BJ (cell line): ENCODE results near the gene CCDC136. TPM values are rescaled to one million over a fixed set of nuclear protein-coding genes. Genes with fewer than 3 reads are reported as not detected.

ENCODE experiments used
- CTCF ChIA-PET: fragments of 350-600 bp; formaldehyde crosslinking; extraction: SDS; loops from one replicate; lab custom pipeline; 2021; ENCODE audit warnings: antibody characterized with exemption, inconsistent platforms; lab: Yijun Ruan, JAX
- POLR2A ChIA-PET: fragments of 300-600 bp; sonication (Branson Sonifier 250); formaldehyde crosslinking; extraction: SDS; loops from one replicate; lab custom pipeline; 2021; ENCODE audit warnings: antibody characterized with exemption; lab: Charles Lee
- DNase-seq: peaks from one replicate; pipeline ENCODE4 v3.0.0-alpha.2; 2011; ENCODE audit warnings: low read depth
- H3K27me3 ChIP-seq: 2 replicates; pipeline ENCODE4 v1.6.0; 2011; ENCODE audit warnings: low read length; ENCODE audit not compliant: control insufficient read depth, insufficient read depth
- H3K36me3 ChIP-seq: 2 replicates; pipeline ENCODE4 v1.5.1; 2011; ENCODE audit warnings: low read length; ENCODE audit not compliant: control insufficient read depth, insufficient read depth
- H3K4me3 ChIP-seq: 2 replicates; pipeline ENCODE4 v1.5.1; 2011; ENCODE audit warnings: low read depth, mild to moderate bottlenecking, control low read depth, low read length
- CTCF ChIP-seq: IDR thresholded peaks from 2 replicates; pipeline ENCODE4 v1.5.1; 2011; ENCODE audit warnings: low read depth, mild to moderate bottlenecking, control low read depth, inconsistent platforms, low read length, moderate library complexity; ENCODE audit not compliant: insufficient read depth
- polyA plus RNA-seq: library from polyadenylated mRNA; depleted of rRNA; stranded (reverse); fragments of >200 nt; gene quantifications from 2 replicates; pipeline ENCODE4 v1.2.3, GENCODE V29; 2011

CCDC136 gene
- polyA plus RNA-seq, 1 experiment = 13.2 TPM

GRCh38 chr7:128801667-128802418 lies 10.1 kb downstream of the CCDC136 start:
- Histone ChIP-seq H3K36me3 (peaks cover 15% of the 10 kb centered on the region), H3K27me3 (no peaks in the 10 kb centered on the region), H3K4me3 (no peak overlapping the region)
- ChIA-PET CTCF (interaction anchor here (0.9 to 1.5 kb wide), 2 partner anchors 18 to 40 kb away, joined by 3 to 5 read pairs; no protein-coding TSS in a partner anchor), POLR2A (no interaction called here)
- no peak for DNase-seq
- TF ChIP-seq CTCF = no peak

DNA sequence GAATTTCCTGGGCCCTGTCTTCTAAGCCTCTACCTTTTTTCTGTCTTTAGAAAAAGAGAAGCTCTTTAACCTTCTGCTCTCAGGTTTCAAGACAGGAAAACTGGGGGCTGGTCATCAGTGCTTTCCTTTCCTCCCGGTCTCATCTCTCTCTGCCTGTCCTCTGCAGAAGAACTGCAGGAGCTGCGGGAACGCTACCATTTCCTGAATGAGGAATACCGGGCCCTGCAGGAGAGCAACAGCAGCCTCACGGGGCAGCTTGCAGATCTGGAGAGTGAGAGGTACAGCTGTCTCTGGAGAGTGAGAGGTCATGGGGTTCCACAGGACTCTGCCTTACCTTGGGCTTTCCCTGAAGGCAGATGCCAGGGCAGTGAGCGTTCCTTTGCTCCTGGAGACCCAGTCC lies 12.7 kb downstream of the CCDC136 start:
- TF ChIP-seq CTCF = no peak
- ChIA-PET POLR2A (no interaction called here), CTCF (interaction anchor here (1.6 to 1.7 kb wide), 2 partner anchors 10 to 19 kb away, joined by 4 to 5 read pairs; no protein-coding TSS in a partner anchor)
- DNase-seq = no peak
- H3K36me3 ChIP-seq = peaks cover 17% of the 10 kb centered on the region
- no peaks in the 10 kb centered on the region for H3K27me3 ChIP-seq
- no peak overlapping the region for H3K4me3 ChIP-seq

GRCh38 chr7:128805225-128805624 lies 13.5 kb downstream of the CCDC136 start:
- TF ChIP-seq CTCF = no peak
- Histone ChIP-seq H3K36me3 (peaks cover 17% of the 10 kb centered on the region), H3K4me3 (no peak overlapping the region), H3K27me3 (no peaks in the 10 kb centered on the region)
- CTCF ChIA-PET = interaction anchor here (1.6 to 1.9 kb wide), 3 partner anchors 9 to 19 kb away, joined by 4 to 5 read pairs (median 5); no protein-coding TSS in a partner anchor
- POLR2A ChIA-PET = no interaction called here
- no peak for DNase-seq

DNA sequence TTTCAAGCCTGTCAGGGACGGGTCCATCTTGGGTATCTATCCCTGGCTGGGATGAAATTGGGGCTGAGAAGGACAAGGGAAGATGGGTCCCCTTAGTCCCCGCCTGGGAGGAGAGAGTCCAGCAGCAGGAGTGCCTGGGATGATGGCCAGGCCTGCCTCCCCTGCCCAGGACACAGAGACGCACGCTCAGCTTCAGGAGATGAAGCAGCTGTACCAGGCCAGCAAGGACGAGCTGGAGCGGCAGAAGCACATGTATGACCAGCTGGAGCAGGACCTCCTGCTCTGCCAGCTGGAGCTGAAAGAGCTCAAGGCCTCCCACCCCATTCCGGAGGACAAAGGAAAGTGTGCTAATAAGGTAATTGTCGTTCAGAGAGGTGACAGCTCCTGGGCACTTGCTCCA lies 15.4 kb downstream of the CCDC136 start:
- Histone ChIP-seq H3K36me3 (peaks cover 13% of the 10 kb centered on the region), H3K27me3 (no peaks in the 10 kb centered on the region), H3K4me3 (no peak overlapping the region)
- TF ChIP-seq CTCF = no peak
- ChIA-PET CTCF (interaction anchor here (0.5 to 1.2 kb wide), 3 partner anchors 9 to 52 kb away, joined by 3 to 4 read pairs (median 3); no protein-coding TSS in a partner anchor), POLR2A (no interaction called here)
- DNase-seq = no peak

- H3K27me3 ChIP-seq = no peaks in the 10 kb centered on the region
- TF ChIP-seq CTCF = no peak
- CTCF ChIA-PET = interaction anchor here (1.4 to 1.7 kb wide), 2 partner anchors 13 to 14 kb away, joined by 3 to 4 read pairs; no protein-coding TSS in a partner anchor
- POLR2A ChIA-PET = no interaction called here
- H3K4me3 ChIP-seq = no peak overlapping the region
- no peak for DNase-seq
- H3K36me3 ChIP-seq = peaks cover 13% of the 10 kb centered on the region
These were observed 17.6 kb downstream of the CCDC136 start for GRCh38 chr7:128809363-128809762.
